Esophagus squamous epithelium (tissue), 4 donors: ENCODE results near the gene ATP6V0D1.

Source experiments
- CTCF ChIP-seq, 6 experiments: fragments of 450-650 bp in 4 of 6; fragments of 200-600 bp in 2 of 6; sonication (generic) in 2 of 6; IDR thresholded peaks; one replicate each; pipeline ENCODE4 v1.5.1; 2016 to 2019; ENCODE audit warnings: antibody characterized with exemption in 6 of 6, mild to moderate bottlenecking in 4 of 6, moderate library complexity in 4 of 6
- POLR2A ChIP-seq, 4 donors: fragments of 450-650 bp; IDR thresholded peaks; one replicate each; pipeline ENCODE4 v1.6.1; 2017; ENCODE audit warnings: antibody characterized with exemption in 4 of 4, mild to moderate bottlenecking in 4 of 4, moderate library complexity in 3 of 4

- TF ChIP-seq CTCF (IDR thresholded peaks at IDR 0.05) (no peak), POLR2A (IDR thresholded peaks at IDR 0.05) (no peak)
Observed at GRCh38 chr16:67482233-67482924, 1.4 kb upstream of the ATP6V0D1 start.
